HCT116 (cell line): ENCODE measurements around the gene CREBRF. TPM values are rescaled to one million over a fixed set of nuclear protein-coding genes. Genes with fewer than 3 reads are reported as not detected.
"Not testable (repeated sequence)": the region's sequence is repeated elsewhere in the genome, so short reads cannot be mapped to it uniquely, and the experiment has no call there.

Experiments
- ATAC-seq: fragments of 200-7000 bp; cut with Tn5 transposase; 2 replicates; pipeline ENCODE4 v1.9.1; 2020; ENCODE audit warnings: mild to moderate bottlenecking, moderate library complexity
- BruUV-seq: library from RNA; stranded (reverse); fragments of 400-500 nt; replicated peaks from 2 replicates; lab custom pipeline; 2021; lab: Mats Ljungman, UMichigan
- CTCF ChIA-PET: fragments of 300-600 bp; sonication (Branson Sonifier 250); formaldehyde crosslinking; loops from one replicate; lab custom pipeline; 2021; ENCODE audit warnings: antibody characterized with exemption; lab: Charles Lee
- POLR2A ChIA-PET: fragments of 300-600, 350-600 bp; sonication (Branson Sonifier 250); formaldehyde crosslinking; loops from one replicate; lab custom pipeline; 2021; ENCODE audit warnings: antibody characterized with exemption; lab: Charles Lee
- RAD21 ChIA-PET, 2 experiments: fragments of 300-600 bp; sonication (Branson Sonifier 250); formaldehyde crosslinking; loops; one replicate each; lab custom pipeline; 2023; ENCODE audit warnings: low total read pairs in 2 of 2; ENCODE audit not compliant: uncharacterized antibody in 2 of 2, unreplicated experiment in 2 of 2, low non-redundant PET in 1 of 2; lab: Charles Lee
- DNase-seq: peaks from one replicate; pipeline ENCODE4 v3.0.0-alpha.2; 2010; ENCODE audit warnings: low read depth, low spot score
- H2AFZ ChIP-seq: fragments of 200-600 bp; shearing (Covaris generic), sonication (generic); 2 replicates; pipeline ENCODE4 v1.6.1; 2017; ENCODE audit warnings: low read depth, mixed run types, mixed read lengths, antibody characterized with exemption, low read length; ENCODE audit not compliant: poor library complexity, severe bottlenecking
- H3K27ac ChIP-seq: 2 replicates; pipeline ENCODE4 v1.5.1; 2012; ENCODE audit warnings: low read depth, low read length
- H3K27me3 ChIP-seq: fragments of 200-600 bp; sonication (generic); 2 replicates; pipeline ENCODE4 v1.6.1; 2016; ENCODE audit warnings: mixed run types, low read length, mixed read lengths; ENCODE audit not compliant: insufficient read depth
- H3K36me3 ChIP-seq, 2 experiments: fragments of 200-500 bp in 1 of 2; fragments of 200-600 bp in 1 of 2; sonication (Bioruptor generic) in 1 of 2; sonication (generic) in 1 of 2; 2 replicates each; pipeline versions ENCODE4 v1.5.1 to v1.6.1; 2014 to 2016; ENCODE audit warnings: low read length in 2 of 2, inconsistent platforms in 1 of 2, mixed read lengths in 1 of 2, mixed run types in 1 of 2; ENCODE audit not compliant: insufficient read depth in 2 of 2, control insufficient read depth in 1 of 2
- H3K4me1 ChIP-seq, 2 experiments: fragments of 200-600 bp in 1 of 2; sonication (generic) in 1 of 2; 2 replicates each; pipeline versions ENCODE4 v1.5.1 to v1.6.1; 2012 to 2017; ENCODE audit warnings: low read length in 2 of 2, inconsistent platforms in 1 of 2, mild to moderate bottlenecking in 1 of 2, mixed read lengths in 1 of 2, mixed run types in 1 of 2, moderate library complexity in 1 of 2; ENCODE audit not compliant: insufficient read depth in 2 of 2, control insufficient read depth in 1 of 2
- H3K4me2 ChIP-seq: fragments of 200-600 bp; sonication (generic); 2 replicates; pipeline ENCODE4 v1.6.1; 2017; ENCODE audit warnings: mixed run types, low read length, mixed read lengths
- H3K4me3 ChIP-seq, 2 experiments: fragments of 200-600 bp in 1 of 2; sonication (generic) in 1 of 2; replicated peaks in 1 of 2; 2 replicates each; pipeline ENCODE4 v1.5.1; 2011 to 2016; ENCODE audit warnings: low read length in 2 of 2, control low read depth in 1 of 2, low read depth in 1 of 2, mild to moderate bottlenecking in 1 of 2, mixed read lengths in 1 of 2, mixed run types in 1 of 2
- H3K79me2 ChIP-seq: fragments of 200-600 bp; sonication (generic); 2 replicates; pipeline ENCODE4 v1.6.1; 2017; ENCODE audit warnings: mild to moderate bottlenecking, mixed run types, low read length, moderate library complexity, mixed read lengths; ENCODE audit not compliant: insufficient read depth
- H3K9ac ChIP-seq: fragments of 200-600 bp; sonication (generic); 2 replicates; pipeline ENCODE4 v1.6.1; 2016; ENCODE audit warnings: low read length, mixed read lengths
- H3K9me2 ChIP-seq: fragments of 200-600 bp; sonication (generic), shearing (Covaris generic); 2 replicates; pipeline ENCODE4 v1.6.1; 2017; ENCODE audit warnings: mixed run types, mild to moderate bottlenecking, moderate library complexity; ENCODE audit not compliant: insufficient read depth
- H3K9me3 ChIP-seq, 2 experiments: fragments of 200-500 bp in 1 of 2; fragments of 200-600 bp in 1 of 2; sonication (Bioruptor generic) in 1 of 2; sonication (generic) in 1 of 2; 2 replicates each; pipeline ENCODE4 v1.6.1; 2014 to 2017; ENCODE audit warnings: low read length in 2 of 2, mixed read lengths in 2 of 2, inconsistent platforms in 1 of 2, low read depth in 1 of 2, mild to moderate bottlenecking in 1 of 2, mixed run types in 1 of 2, moderate library complexity in 1 of 2; ENCODE audit not compliant: control insufficient read depth in 1 of 2, insufficient read depth in 1 of 2
- H4K20me1 ChIP-seq: fragments of 200-600 bp; sonication (generic), shearing (Covaris generic); 2 replicates; pipeline ENCODE4 v1.6.1; 2017; ENCODE audit warnings: mixed run types, mild to moderate bottlenecking, moderate library complexity; ENCODE audit not compliant: insufficient read depth
- EGR1 ChIP-seq: IDR thresholded peaks from 2 replicates; pipeline ENCODE4 v1.6.1; 2012; ENCODE audit warnings: low read depth
- EZH2phosphoT487 ChIP-seq: fragments of 200-600 bp; IDR thresholded peaks from 2 replicates; pipeline ENCODE4 v1.6.1; 2018; ENCODE audit warnings: antibody characterized with exemption, borderline replicate concordance
- SRF ChIP-seq: IDR thresholded peaks from 2 replicates; pipeline ENCODE4 v1.6.1; 2012; ENCODE audit warnings: low read depth
- YY1 ChIP-seq: IDR thresholded peaks from 2 replicates; pipeline ENCODE4 v1.6.1; 2011; ENCODE audit warnings: low read length, low read depth, moderate library complexity, mild to moderate bottlenecking; ENCODE audit not compliant: insufficient replicate concordance; ENCODE audit errors: extremely low read depth
- ZFX ChIP-seq: fragments of 450-650 bp; IDR thresholded peaks from 2 replicates; pipeline ENCODE4 v1.6.1; 2017
- ZNF274 ChIP-seq: fragments of 200-500 bp; sonication (Bioruptor generic); IDR thresholded peaks from 2 replicates; pipeline ENCODE4 v1.6.1; 2014; ENCODE audit warnings: mild to moderate bottlenecking, low read depth, low read length, inconsistent platforms
- intact Hi-C: fragments of 100-400 bp; cut with micrococcal nuclease; formaldehyde crosslinking; loops from 2 replicates; pipeline ENCODE4 v1.10.0; 2022
- total RNA-seq: library from RNA; stranded (reverse); gene quantifications from one replicate; pipeline ENCODE4 v1.2.1, GENCODE V29; 2021; ENCODE audit not compliant: unreplicated experiment
- TF ChIP-seq, protein P1 (sequence below): IDR thresholded peaks from 2 replicates; pipeline ENCODE4 v1.6.1; 2012; ENCODE audit warnings: low read depth
- TF ChIP-seq, protein P2 (sequence below): IDR thresholded peaks from 2 replicates; pipeline ENCODE4 v1.6.1; 2012

The CREBRF gene
- total RNA-seq, 1 experiment from 2014 or later = 7.7 TPM

DNA sequence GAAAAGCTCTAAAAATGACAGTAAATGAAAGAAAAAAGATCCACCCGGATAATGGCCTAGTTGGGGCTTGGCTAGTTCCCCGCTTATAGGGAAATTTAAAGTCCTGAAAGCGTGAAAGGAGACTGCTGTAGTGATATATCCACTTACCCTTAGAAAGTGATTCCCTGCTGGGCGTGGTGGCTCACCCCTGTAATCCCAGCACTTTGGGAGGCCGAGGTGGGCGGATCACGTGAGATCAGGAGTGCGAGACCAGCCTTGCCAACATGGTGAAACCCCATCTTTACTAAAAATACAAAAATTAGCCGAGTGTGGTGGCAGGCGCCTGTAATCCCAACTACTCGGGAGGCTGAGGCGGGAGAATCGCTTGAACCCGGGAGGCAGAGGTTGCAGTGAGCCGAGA, 39.1 kb upstream of the CREBRF start:
- H3K9ac ChIP-seq = peak overlapping the region; percentile 46

DNA sequence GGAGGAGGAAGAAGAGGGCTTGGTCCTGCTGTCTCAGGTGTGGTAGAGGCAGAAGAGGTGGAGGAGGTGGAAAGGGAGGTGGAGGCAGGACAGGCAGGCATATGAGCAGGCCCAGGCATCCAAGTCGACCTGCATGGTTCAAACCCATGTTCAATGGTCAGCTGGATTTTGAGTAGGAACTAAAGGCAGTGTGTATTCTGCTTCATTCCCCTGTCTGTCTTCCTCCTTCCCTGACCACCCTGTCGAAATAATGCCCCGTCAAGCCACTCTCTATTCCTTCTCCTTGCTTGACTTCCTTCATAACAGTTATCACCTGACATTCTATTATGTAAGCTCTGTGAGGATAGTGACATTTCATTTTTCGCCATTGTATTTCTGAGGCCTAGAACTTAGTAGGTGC, 37.8 kb upstream of the CREBRF start:
- intact Hi-C loops = no loop called here
- POLR2A ChIA-PET = no interaction called here

More for the DNA sequence above, 39.1 kb upstream of the CREBRF start:
- BruUV-seq, intact Hi-C loops, RAD21 ChIA-PET, H3K27me3 ChIP-seq, H3K9me3 ChIP-seq, CTCF ChIA-PET, DNase-seq, H2AFZ ChIP-seq, H3K9me2 ChIP-seq, H3K36me3 ChIP-seq, H4K20me1 ChIP-seq: not testable (repeated sequence)
- peak overlapping the region; percentile 52 for H3K4me2 ChIP-seq
- peak; percentile 53 for ATAC-seq
- TF ChIP-seq EGR1 (peak; percentile 58), SRF (peak; percentile 10)
- peak overlapping the region; percentile 79 for H3K27ac ChIP-seq
- H3K4me1 ChIP-seq = peaks cover 28 to 32% of the 10 kb centered on the region in 2 experiments
- POLR2A ChIA-PET = interaction anchor here (1.2 kb wide), 1 partner anchor 13 kb away, joined by 3 read pairs; no protein-coding TSS in a partner anchor
- H3K4me3 ChIP-seq = peak overlapping the region; percentile 13 to 26; a peak in 3 of 4 replicates
- H3K79me2 ChIP-seq = peaks cover 52% of the 10 kb centered on the region

More for the DNA sequence above, 37.8 kb upstream of the CREBRF start:
- H2AFZ ChIP-seq = no peak overlapping the region
- H3K4me2 ChIP-seq = no peak overlapping the region
- RAD21 ChIA-PET = no interaction called here
- no peak overlapping the region for H3K4me3 ChIP-seq
- no peaks in the 10 kb centered on the region for H3K9me2 ChIP-seq
- H3K9me3 ChIP-seq = no peaks in the 10 kb centered on the region
- CTCF ChIA-PET = no interaction called here
- peaks cover 44% of the 10 kb centered on the region for H3K79me2 ChIP-seq
- TF ChIP-seq ZFX (no peak), YY1 (no peak), ZNF274 (no peak), EZH2phosphoT487 (no peak)
- TF ChIP-seq, protein P1, sequence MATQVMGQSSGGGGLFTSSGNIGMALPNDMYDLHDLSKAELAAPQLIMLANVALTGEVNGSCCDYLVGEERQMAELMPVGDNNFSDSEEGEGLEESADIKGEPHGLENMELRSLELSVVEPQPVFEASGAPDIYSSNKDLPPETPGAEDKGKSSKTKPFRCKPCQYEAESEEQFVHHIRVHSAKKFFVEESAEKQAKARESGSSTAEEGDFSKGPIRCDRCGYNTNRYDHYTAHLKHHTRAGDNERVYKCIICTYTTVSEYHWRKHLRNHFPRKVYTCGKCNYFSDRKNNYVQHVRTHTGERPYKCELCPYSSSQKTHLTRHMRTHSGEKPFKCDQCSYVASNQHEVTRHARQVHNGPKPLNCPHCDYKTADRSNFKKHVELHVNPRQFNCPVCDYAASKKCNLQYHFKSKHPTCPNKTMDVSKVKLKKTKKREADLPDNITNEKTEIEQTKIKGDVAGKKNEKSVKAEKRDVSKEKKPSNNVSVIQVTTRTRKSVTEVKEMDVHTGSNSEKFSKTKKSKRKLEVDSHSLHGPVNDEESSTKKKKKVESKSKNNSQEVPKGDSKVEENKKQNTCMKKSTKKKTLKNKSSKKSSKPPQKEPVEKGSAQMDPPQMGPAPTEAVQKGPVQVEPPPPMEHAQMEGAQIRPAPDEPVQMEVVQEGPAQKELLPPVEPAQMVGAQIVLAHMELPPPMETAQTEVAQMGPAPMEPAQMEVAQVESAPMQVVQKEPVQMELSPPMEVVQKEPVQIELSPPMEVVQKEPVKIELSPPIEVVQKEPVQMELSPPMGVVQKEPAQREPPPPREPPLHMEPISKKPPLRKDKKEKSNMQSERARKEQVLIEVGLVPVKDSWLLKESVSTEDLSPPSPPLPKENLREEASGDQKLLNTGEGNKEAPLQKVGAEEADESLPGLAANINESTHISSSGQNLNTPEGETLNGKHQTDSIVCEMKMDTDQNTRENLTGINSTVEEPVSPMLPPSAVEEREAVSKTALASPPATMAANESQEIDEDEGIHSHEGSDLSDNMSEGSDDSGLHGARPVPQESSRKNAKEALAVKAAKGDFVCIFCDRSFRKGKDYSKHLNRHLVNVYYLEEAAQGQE = no peak
- TF ChIP-seq, protein P2, sequence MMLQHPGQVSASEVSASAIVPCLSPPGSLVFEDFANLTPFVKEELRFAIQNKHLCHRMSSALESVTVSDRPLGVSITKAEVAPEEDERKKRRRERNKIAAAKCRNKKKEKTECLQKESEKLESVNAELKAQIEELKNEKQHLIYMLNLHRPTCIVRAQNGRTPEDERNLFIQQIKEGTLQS = no peak
- peaks cover 28 to 32% of the 10 kb centered on the region in 2 experiments for H3K4me1 ChIP-seq
- BruUV-seq = no TSS peak
- H4K20me1 ChIP-seq = no peaks in the 10 kb centered on the region
- H3K36me3 ChIP-seq = no peaks in the 10 kb centered on the region
- H3K9ac ChIP-seq = no peak overlapping the region
- ATAC-seq = no peak
- H3K27ac ChIP-seq = no peak overlapping the region
- H3K27me3 ChIP-seq = no peaks in the 10 kb centered on the region
- no peak for DNase-seq
